Hypothalamus (tissue), 51 donors: ENCODE data around the gene GFOD2.
"Not testable (repeated sequence)": the region's sequence is repeated elsewhere in the genome, so short reads cannot be mapped to it uniquely, and the experiment has no call there.

Experiments
- DNase-seq, 51 donors: peaks; one replicate each; lab custom pipeline; 2025; lab: John Stamatoyannopoulos, UW

Gene GFOD2

DNA sequence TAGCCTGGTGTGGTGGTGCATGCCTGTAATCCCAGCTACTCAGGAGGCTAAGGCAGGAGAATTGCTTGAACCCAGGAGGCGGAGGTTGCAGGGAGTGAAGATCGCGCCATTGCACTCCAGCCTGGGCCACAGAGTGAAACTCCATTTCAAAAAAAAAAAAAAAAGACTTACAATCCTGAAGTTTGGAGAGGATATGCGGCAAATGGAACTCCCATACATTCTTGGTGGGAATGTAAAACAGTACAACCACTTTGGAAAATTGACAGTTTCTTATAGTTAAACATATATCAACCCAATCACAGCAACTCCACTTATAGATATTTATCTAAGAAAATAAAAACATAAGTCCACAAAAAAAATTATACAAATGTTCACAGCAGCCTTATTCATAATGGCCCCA, 11.9 kb downstream of the GFOD2 start:
- DNase-seq, result no peak

DNA sequence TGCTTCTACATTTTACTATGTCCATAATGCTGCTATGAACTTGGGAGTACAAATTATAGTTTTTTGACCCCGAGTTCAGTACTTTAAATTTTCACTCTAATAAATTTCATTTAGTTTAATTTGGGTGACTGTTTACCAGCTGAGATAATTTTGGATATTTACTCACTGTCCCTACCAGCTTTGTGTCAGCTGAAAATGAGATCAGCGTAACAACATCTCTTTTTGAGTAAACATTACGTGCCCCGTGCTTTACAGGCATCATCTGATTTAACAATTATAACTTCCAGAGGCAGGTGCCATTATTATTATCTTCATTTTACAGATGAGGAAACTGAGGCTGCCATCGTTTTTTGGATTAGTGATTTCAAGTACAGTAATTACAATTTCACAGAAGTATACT, 15.0 kb downstream of the GFOD2 start:
- DNase-seq, result no peak

DNA sequence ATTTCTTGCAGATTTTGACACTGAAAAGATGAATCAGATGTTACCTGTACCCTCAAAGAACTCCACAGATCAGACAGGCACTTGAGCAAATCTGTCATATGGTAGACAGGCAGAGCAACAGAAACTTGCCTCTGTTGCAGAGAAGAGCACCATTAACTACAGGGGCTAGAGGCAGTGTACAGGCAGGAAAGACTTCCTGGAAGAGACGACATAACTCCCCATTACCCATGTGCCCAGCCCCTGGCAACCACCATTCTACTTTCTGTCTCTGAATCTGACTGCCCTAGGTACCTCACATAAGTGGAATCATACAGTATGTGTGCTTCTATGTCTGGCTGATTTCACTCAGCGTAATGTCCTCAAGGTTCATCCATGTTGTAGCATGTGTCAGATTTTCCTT, 15.5 kb downstream of the GFOD2 start:
- DNase-seq, result no peak

DNA sequence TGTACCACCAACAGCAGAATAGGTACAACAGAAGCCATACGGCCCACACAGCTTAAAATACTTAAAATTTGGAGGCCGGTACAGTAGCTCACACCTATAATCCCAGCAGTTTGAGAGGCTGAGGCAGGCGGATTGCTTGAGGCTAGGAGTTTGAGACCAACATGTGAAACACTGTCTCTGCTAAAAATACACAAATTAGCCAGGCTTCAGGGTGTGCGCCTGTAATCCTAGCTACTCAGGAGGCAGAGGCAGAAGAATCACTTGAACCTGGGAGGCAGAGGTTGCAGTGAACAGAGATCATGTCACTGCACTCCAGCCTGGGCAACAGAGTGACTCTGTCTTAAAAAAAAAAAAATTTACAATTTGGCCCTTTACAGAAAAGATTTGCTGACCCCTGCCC, 17.0 kb downstream of the GFOD2 start:
- DNase-seq, result no peak

DNA sequence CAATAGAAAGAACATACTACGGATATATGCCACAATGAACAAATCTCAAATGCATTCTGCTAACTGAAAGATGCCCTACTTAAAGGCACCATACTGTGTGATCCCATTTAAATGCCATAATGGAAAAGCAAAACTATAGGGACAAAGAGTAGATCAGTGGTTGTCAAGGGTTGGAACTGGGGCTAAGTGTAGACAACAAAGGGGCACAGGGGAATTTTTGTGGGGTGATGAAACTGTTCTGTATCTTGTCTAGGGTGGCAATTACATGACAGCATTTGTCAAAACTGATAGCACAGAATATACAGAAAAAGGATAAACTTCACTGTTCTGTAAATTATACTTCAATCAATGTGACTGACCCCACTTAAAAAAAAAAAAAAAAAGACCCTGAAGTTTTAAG, 17.7 kb downstream of the GFOD2 start:
- DNase-seq, result no peak

DNA sequence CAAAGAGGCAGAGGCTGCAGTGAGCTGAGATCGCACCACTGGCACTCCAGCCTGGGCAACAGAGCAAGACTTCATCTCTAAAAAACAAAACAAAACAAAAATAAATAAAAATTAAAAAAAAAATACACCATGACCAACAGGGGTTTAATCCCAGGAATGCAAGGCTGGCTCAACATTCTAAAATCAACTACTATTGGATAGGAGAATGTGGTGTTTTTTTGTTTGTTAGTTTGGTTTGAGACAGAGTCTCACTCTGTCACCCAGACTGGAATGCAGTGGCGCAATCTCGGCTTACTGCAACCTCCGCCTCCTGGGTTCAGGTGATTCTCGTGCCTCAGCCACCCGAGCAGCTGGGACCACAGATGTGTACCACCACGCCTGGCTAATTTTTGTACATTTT, 19.9 kb downstream of the GFOD2 start:
- DNase-seq, result no peak

DNA sequence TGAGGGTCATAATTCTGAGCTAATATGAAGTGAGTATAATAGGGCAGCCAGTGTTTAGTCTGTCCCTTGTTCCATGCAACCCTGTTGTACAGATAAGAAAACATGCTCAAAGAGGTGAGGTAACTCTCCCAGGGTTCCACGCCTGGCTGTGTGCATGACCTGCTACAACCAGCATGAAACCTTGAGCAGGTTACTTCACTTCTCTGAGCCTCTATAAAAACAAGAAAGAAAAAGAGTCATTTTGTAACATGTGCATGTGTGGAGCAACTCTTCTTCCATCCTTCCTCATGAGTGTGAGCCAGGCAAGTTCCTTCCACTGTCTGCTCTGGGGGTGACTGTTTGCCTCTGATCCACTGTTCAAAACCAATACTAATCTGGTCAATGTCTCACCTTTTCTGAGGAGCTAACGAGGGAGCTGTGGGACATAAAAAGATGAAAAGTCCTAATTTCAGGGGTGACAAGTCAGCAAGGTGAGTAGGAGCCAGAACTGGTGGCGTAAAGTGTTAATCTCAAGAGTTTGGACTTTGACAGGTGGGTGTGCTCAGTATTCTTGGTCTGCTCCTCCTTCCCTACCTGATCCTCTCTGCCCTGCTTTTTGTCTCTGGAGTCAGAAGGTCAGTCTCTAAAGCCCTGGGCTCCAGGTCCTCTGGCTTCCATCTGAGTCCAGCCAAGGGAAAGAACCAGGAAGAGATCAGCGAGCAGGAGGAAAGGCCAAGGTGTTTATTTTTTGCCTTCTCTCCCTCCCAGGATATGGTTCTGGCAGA, 21.5 kb downstream of the GFOD2 start:
- no peak for DNase-seq

DNA sequence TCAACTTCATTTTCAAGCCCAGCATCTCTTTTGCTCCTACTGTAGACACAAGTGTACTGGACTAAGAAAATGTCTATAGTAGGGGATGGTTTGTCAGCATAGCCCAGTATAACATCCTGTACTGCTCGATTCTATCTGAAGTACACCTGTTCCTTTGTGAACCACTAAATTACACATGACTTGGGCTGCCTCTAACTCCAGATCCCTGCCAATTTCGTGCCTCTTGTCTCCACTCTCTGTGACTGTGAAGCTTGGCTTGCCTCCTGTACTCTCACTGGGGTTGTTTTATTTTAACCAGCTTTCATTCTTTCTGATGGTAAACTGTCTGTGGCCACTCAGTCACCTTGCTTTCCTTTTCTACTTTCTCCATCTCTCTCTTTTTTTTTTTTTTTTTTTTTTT, 24.5 kb downstream of the GFOD2 start:
- DNase-seq, result no peak

DNA sequence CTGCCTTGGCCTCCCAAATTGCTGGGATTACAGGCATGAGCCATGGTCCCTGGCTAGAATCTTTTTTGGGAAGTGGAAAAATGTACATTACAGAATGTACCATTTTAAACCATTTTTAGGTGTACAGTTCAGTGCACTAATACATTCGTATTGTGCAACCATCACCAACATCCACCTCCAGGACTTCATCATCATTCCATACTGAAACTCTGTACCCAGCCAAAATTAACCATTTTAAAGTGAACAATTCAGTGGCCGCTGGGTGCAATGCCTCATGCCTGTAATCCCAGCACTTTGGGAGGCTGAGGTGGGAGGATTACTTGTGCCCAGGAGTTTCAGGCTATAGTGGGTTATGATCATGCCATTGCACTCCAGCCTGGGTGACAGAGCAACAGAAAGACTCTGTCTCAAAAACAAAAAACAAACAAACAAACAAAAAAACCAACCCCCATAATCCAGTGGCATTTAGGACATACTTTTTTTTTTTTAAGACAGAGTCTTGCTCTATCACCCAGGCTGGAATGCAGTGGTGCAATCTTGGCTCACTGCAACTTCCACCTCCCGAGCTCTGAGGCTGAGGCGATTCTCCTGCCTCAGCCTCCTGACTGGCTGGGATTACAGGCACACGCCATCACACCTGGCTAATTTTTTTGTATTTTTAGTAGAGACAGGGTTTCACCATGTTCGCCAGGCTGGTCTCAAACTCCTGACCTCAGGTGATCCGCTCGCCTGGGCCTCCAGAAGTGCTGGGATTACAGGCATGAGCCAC, 25.4 kb downstream of the GFOD2 start:
- not testable (repeated sequence) for DNase-seq

DNA sequence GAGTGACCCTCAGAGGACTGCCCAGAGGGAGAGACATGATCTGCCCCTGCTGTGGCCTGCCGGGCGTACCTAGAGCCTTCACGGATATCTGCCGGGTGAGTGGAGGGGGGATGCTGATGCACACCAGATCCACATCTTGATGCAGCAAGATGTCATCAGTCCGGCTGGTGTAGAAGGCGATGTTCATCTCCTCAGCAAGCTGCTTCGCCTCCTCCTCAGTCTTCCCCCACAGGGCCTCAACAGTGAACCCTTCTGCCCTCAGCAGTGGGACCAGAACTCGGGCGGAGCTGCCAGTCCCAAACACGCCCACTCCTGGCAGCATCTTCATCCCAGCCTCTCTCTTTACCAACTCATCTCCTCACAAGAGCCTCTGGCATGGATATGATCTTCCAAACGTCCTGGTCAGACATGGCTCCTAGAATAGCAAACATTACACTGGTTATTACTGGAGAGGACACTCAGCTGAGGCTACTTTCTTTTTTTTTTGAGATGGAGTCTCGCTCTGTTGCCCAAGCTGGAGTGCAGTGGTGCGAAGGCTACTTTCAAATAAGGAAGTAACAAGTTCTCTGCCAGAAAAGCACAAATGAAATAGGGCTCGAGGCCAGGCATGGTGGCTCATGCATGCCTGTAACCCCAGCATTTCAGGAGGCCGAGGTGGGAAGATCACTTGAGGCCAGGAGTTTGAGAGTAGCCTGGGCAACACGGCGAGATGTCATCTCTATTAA, 33.6 kb downstream of the GFOD2 start:
- no peak for DNase-seq

DNA sequence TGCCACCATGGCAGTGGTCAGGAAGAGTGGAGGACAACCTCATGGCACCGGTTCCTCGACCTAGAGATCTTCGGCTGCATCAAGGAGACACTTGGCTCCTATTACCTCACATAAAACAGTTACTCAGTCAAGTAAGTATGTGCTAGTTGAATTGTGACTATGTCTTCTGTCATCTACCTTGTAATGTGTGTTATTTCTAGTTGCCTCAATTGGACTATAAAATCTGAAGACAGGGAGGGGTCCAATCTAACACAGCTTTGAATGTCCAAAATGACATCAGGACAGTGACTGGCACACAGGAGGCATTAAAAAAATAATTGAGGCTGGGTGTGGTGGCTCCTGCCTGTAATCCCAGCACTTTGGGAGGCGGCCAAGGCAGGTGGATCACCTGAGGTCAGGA, 35.3 kb downstream of the GFOD2 start:
- no peak for DNase-seq

DNA sequence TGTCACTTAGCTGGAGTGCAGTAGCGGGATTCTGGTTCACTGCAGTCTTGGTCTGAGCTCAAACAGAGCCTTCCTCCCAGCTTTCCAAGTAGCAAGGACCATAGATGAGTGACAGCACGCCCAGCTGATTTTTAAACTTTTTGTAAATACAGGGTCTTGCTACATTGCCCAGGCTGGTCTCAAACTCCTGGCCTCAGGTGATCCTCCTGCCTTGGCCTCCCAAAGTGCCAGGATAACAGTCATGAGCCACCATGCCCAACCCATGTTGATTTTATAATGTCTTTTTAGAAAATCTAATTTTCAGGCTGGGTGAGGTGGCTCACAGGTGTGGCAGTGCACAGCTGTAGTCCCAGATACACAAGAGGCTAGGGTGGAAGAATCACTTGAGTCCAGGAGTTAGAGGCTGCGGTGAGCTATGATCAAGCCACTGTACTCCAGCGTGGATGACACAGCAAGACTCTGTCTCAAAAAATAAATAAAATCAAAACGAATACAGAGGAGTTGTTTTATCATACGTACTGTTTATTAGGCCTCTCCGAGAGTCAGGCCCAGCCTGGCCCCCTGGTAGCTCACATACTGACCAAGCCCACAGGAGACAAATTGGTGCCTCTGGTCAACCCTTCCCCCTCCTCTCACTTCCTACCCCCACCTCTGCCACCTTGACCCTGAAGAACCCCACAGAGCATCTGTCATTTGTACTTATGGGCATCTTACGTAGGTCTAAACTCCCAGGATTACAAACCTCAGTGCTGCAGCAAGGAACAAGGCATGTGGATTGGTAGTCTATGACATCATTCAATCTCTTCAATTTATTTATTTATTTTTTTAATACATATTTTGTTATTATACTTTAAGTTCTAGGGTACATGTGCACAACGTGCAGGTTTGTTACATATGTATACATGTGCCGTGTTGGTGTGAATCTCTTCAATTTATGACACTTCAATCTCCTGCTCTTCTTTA, 38.9 kb downstream of the GFOD2 start:
- no peak for DNase-seq

DNA sequence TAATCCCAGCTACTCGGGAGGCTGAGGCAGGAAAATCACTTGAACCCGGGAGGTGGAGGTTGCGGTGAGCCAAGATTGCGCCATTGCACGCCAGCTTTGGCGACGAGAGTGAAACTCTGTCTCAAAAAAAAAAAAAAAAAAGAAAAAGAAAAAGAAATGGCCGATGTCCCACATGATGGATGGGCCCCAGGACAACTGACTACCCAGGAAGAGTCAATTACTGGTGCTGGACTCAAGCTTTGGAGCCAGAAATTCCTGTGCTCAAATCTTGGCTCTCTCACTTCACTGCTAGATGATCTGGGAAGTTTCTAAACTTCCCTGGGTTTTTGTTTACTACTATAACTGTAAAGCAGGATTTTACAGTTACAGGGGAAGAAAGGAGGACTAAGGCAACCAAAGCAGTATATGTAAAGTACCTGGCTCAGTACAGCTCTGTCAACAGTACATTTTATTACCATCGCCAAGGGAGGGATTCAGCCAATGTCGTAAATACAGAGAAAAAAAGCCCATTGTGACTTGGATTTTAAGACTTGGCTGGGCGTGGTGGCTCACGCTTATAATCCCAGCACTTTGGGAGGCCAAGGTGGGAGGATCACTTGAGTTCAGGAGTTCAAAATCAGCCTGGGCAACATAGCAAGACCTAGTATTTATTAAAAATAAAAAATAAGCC, 40.6 kb downstream of the GFOD2 start:
- no peak for DNase-seq

DNA sequence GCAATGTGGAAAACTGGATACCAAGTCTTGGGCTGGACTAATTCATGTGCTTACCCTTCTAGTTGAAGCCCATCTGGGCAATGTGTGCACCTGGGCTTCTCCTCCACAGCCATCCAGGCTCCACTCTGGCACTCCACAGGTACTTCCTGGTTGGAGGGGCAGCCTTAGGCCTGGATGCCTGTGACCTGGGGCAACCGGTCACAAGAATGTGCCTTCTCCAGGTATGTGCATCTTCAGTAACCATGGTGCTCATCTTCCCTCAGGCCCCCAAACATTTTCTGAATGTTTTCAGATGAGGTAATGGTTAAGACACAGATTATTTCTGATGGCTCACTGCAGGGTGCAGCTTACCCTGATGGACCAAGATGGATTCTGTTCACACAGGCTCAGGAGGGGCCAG, 41.4 kb downstream of the GFOD2 start:
- DNase-seq, result no peak

DNA sequence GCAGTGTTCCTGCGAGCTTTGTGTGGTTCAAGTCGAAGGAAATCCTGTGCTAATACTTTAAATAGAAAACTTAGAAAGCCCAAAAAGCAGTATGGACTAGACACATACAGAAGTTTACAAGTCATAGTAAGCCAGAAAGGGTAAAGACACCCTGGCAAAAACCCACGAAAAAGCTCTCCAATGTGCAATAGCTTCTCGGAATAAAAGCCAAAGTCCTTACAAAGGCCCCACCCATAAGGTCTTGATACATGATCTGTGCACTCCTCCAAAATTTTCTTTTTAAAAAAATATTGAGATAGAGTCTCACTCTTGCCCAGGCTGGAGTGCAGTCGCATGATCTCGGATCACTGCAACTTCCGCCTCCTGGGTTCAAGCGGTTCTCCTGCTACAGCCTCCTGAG, 42.2 kb downstream of the GFOD2 start:
- DNase-seq, result no peak

DNA sequence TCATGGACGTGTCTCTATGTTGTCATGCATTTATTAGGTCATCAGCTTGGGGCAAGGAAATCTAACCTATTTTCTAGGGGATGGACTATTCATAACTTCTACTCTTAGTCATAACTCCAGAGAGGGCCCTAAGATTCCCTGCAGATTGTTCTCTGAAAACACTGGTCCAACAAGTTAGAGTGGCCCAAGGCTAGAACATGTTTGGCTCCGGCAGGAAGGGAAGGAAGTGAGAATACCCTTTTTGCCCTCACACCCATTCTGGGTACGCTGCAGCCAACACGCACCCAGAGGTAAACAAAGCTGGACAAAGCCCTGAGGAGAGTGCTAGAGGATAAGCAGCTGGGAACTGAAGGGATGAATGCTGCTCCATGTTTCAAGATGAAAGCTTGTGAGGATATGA, 42.6 kb downstream of the GFOD2 start:
- no peak for DNase-seq

DNA sequence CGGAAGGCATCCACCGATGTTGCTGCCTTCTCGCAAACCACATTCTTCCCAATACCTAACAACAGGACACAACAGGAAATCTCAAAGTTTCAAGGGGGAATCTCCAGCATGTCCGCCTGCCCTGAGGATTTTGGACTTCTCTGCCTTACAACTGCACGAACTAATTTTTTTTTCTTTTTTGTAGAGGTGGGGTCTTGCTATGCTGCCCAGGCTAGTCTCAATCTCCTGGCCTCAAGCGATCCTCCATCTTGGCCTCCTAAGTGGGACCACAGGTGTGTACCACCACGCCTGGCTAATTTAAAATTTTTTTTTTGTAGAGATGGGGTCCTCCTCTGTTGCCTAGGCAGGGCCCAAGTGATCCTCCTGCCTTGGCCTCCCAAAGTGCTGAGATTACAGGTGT, 43.1 kb downstream of the GFOD2 start:
- no peak for DNase-seq

DNA sequence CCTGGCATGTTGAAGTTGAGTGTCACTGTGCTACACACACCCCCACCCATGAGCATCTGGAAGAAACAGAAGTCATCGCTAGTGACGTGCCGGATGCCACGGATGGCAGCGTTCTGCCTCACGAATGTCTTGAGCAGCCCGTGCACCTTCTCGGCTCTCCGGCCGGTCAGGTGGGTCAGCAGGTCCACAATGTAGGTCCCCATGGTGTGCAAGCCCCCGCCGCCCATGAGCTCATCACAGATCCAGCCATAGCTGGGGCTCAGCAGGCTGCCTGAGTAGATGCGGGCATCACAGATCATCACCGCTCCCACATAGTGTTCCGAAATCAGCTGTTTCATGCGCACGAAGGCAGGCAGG, 43.6 kb downstream of the GFOD2 start:
- no peak for DNase-seq

DNA sequence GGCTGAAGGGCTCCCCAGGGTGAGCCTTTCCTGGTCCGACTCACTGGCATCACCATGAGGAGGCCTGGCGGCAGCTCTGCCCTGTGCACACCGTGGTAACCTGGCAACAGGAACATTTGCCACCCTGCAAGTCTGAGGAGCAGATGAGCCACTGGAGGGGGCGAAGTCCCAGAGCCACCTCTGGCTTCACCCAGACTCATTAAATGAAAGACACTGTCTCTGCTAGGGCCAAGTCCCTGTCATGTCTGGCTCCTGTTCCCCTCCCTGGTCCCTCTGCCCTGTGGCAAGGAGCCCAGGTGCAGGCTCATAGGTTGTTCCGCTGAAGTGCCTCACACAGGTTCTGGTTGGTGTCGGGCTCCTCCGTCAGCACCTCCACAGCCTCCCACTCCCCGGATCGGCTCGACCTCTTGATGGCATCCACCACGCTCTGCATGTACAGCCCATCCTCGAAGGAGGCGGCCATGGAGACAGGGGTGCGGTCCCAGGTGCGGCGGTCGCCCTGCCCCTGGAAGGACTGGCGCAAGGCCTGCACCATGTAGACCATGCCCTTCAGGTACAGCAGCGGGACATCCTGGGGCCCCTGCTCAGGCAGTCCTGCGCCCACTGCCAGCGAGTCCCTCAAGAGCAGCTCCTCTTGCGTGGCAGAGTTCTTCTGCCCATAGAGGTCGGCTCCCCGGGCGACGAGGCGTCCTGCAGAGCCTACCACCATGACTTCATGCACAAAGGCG, 44.1 kb downstream of the GFOD2 start:
- DNase-seq, result no peak
